ENCODE results near the gene AMPH. TPM values are rescaled to one million over a fixed set of nuclear protein-coding genes. Genes with fewer than 3 reads are reported as not detected.

AMPH gene
- total RNA-seq, 1 donor from 2014 or later: 13.3 TPM

- no peaks in the 10 kb centered on the region for H3K27me3 ChIP-seq
- no peak overlapping the region for H3K27ac ChIP-seq
- no peak for DNase-seq (ENCODE audit: extremely low spot score in 2 of 2)
- intact Hi-C loops (cut with DNase I): no loop called here
- no peaks in the 10 kb centered on the region for H3K36me3 ChIP-seq
- H3K4me3 ChIP-seq: no peak overlapping the region
- TF ChIP-seq CTCF (IDR thresholded peaks at IDR 0.05) (no peak), POLR2AphosphoS5 (IDR thresholded peaks at IDR 0.05; ENCODE audit: insufficient read depth in 1 of 2, low read depth in 1 of 2) (no peak), POLR2A (IDR thresholded peaks at IDR 0.05) (no peak)
- no peaks in the 10 kb centered on the region for H3K9me3 ChIP-seq
- H3K4me1 ChIP-seq: no peaks in the 10 kb centered on the region
Observed at GRCh38 chr7:38550836-38551235, 80.3 kb downstream of the AMPH start.

GRCh38 chr7:38548605-38549004 lies 82.6 kb downstream of the AMPH start:
- TF ChIP-seq CTCF (IDR thresholded peaks at IDR 0.05): no peak
- no peak for TF ChIP-seq POLR2AphosphoS5 (IDR thresholded peaks at IDR 0.05; ENCODE audit: insufficient read depth in 1 of 2, low read depth in 1 of 2)
- no peak for TF ChIP-seq POLR2A (IDR thresholded peaks at IDR 0.05)
- Histone ChIP-seq H3K9me3 (no peaks in the 10 kb centered on the region), H3K36me3 (no peaks in the 10 kb centered on the region), H3K4me1 (no peaks in the 10 kb centered on the region), H3K27me3 (no peaks in the 10 kb centered on the region), H3K27ac (no peak overlapping the region), H3K4me3 (no peak overlapping the region)
- no peak for DNase-seq (ENCODE audit: extremely low spot score in 2 of 2)
- intact Hi-C loops (cut with DNase I): no loop called here

- Histone ChIP-seq H3K27ac (no peak overlapping the region), H3K9me3 (no peaks in the 10 kb centered on the region), H3K4me1 (no peaks in the 10 kb centered on the region), H3K4me3 (no peak overlapping the region), H3K27me3 (no peaks in the 10 kb centered on the region), H3K36me3 (no peaks in the 10 kb centered on the region)
- DNase-seq (ENCODE audit: extremely low spot score in 2 of 2): no peak
- intact Hi-C loops (cut with DNase I): no loop called here
- TF ChIP-seq CTCF (IDR thresholded peaks at IDR 0.05) (no peak), POLR2A (IDR thresholded peaks at IDR 0.05) (no peak), POLR2AphosphoS5 (IDR thresholded peaks at IDR 0.05; ENCODE audit: insufficient read depth in 1 of 2, low read depth in 1 of 2) (no peak)
Observed at GRCh38 chr7:38546763-38547162, 84.4 kb downstream of the AMPH start.

GRCh38 chr7:38545977-38546376 lies 85.2 kb downstream of the AMPH start:
- Histone ChIP-seq H3K27me3 (no peaks in the 10 kb centered on the region), H3K36me3 (no peaks in the 10 kb centered on the region), H3K9me3 (no peaks in the 10 kb centered on the region), H3K27ac (no peak overlapping the region), H3K4me1 (no peaks in the 10 kb centered on the region), H3K4me3 (no peak overlapping the region)
- DNase-seq (ENCODE audit: extremely low spot score in 2 of 2): no peak
- TF ChIP-seq CTCF (IDR thresholded peaks at IDR 0.05) (no peak), POLR2A (IDR thresholded peaks at IDR 0.05) (no peak), POLR2AphosphoS5 (IDR thresholded peaks at IDR 0.05; ENCODE audit: insufficient read depth in 1 of 2, low read depth in 1 of 2) (no peak)
- intact Hi-C loops (cut with DNase I): no loop called here

GRCh38 chr7:38542156-38542555 lies 89.0 kb downstream of the AMPH start:
- intact Hi-C loops (cut with DNase I): no loop called here
- DNase-seq (ENCODE audit: extremely low spot score in 2 of 2): no peak
- no peak for TF ChIP-seq CTCF (IDR thresholded peaks at IDR 0.05)
- TF ChIP-seq POLR2AphosphoS5 (IDR thresholded peaks at IDR 0.05; ENCODE audit: insufficient read depth in 1 of 2, low read depth in 1 of 2): no peak
- TF ChIP-seq POLR2A (IDR thresholded peaks at IDR 0.05): no peak

More at GRCh38 chr7:38542156-38542555, 89.0 kb downstream of the AMPH start:
- Histone ChIP-seq H3K27me3 (no peaks in the 10 kb centered on the region), H3K36me3 (no peaks in the 10 kb centered on the region), H3K4me1 (no peaks in the 10 kb centered on the region), H3K9me3 (no peaks in the 10 kb centered on the region), H3K4me3 (no peak overlapping the region), H3K27ac (no peak overlapping the region)
